ENCODE results near the gene ACTR5. TPM values are rescaled to one million over a fixed set of nuclear protein-coding genes. Genes with fewer than 3 reads are reported as not detected.

ACTR5 gene
- polyA plus RNA-seq, 1 donor from 2014 or later: 23.3 TPM

GRCh38 chr20:38757145-38757775, 9.0 kb downstream of the ACTR5 start:
- H3K9me3 ChIP-seq (ENCODE audit: low read length): no peaks in the 10 kb centered on the region
- no peaks in the 10 kb centered on the region for H3F3A ChIP-seq (ENCODE audit: insufficient read depth, low read length, poor library complexity, severe bottlenecking)
- H3K27ac ChIP-seq (ENCODE audit: low read length): no peak overlapping the region
- H2AFZ ChIP-seq (ENCODE audit: low read depth, low read length): no peak overlapping the region
- H3K9ac ChIP-seq (ENCODE audit: low read length): no peak overlapping the region
- peaks cover 14% of the 10 kb centered on the region for H3K36me3 ChIP-seq (ENCODE audit: insufficient read depth, low read length)
- H3K27me3 ChIP-seq (ENCODE audit: insufficient read depth, low read depth, low read length): no peaks in the 10 kb centered on the region
- H3K79me2 ChIP-seq (replicated peaks; ENCODE audit: insufficient read depth, low read length): no peaks in the 10 kb centered on the region
- H3K4me2 ChIP-seq (ENCODE audit: low read length): no peak overlapping the region
- TF ChIP-seq MXI1 (conservative IDR thresholded peaks at IDR 0.05; ENCODE audit: poor library complexity, severe bottlenecking) (no peak), POLR2AphosphoS5 (IDR thresholded peaks at IDR 0.05) (no peak), TAF1 (IDR thresholded peaks at IDR 0.05; ENCODE audit: low read depth) (no peak), SMC3 (conservative IDR thresholded peaks at IDR 0.05; ENCODE audit: poor library complexity) (no peak), CTCF (IDR thresholded peaks at IDR 0.05; ENCODE audit: poor library complexity, severe bottlenecking) (no peak)
- no peaks in the 10 kb centered on the region for H4K20me1 ChIP-seq (ENCODE audit: insufficient read depth)
- no peaks in the 10 kb centered on the region for H3K9me2 ChIP-seq (ENCODE audit: insufficient read depth, low read length)
- no peak overlapping the region for H3K4me3 ChIP-seq (ENCODE audit: low read length)

- peaks cover 10% of the 10 kb centered on the region for H3K36me3 ChIP-seq (ENCODE audit: insufficient read depth, low read length)
These were observed 10.8 kb downstream of the ACTR5 start for GRCh38 chr20:38759106-38759505.

More at GRCh38 chr20:38759106-38759505, 10.8 kb downstream of the ACTR5 start:
- H3K27ac ChIP-seq (ENCODE audit: low read length): no peak overlapping the region
- H4K20me1 ChIP-seq (ENCODE audit: insufficient read depth): no peaks in the 10 kb centered on the region
- no peaks in the 10 kb centered on the region for H3F3A ChIP-seq (ENCODE audit: insufficient read depth, low read length, poor library complexity, severe bottlenecking)
- H2AFZ ChIP-seq (ENCODE audit: low read depth, low read length): no peak overlapping the region
- H3K4me2 ChIP-seq (ENCODE audit: low read length): no peak overlapping the region
- H3K79me2 ChIP-seq (replicated peaks; ENCODE audit: insufficient read depth, low read length): no peaks in the 10 kb centered on the region
- H3K9me2 ChIP-seq (ENCODE audit: insufficient read depth, low read length): no peaks in the 10 kb centered on the region
- H3K27me3 ChIP-seq (ENCODE audit: insufficient read depth, low read depth, low read length): no peaks in the 10 kb centered on the region
- no peak overlapping the region for H3K4me3 ChIP-seq (ENCODE audit: low read length)
- no peak for TF ChIP-seq MXI1 (conservative IDR thresholded peaks at IDR 0.05; ENCODE audit: poor library complexity, severe bottlenecking)
- TF ChIP-seq EZH2 (IDR thresholded peaks at IDR 0.05; ENCODE audit: borderline replicate concordance, insufficient read depth, low read length, poor library complexity, severe bottlenecking): no peak
- TF ChIP-seq TAF1 (IDR thresholded peaks at IDR 0.05; ENCODE audit: low read depth): no peak
- TF ChIP-seq REST (IDR thresholded peaks at IDR 0.05; ENCODE audit: borderline replicate concordance): no peak
- no peak for TF ChIP-seq POLR2AphosphoS5 (IDR thresholded peaks at IDR 0.05)
- no peak for TF ChIP-seq SMC3 (conservative IDR thresholded peaks at IDR 0.05; ENCODE audit: poor library complexity)
- no peaks in the 10 kb centered on the region for H3K9me3 ChIP-seq (ENCODE audit: low read length)
- no peak overlapping the region for H3K9ac ChIP-seq (ENCODE audit: low read length)

All from neural cell (in vitro differentiated cells).